Endothelial cell of umbilical vein (primary cell): ENCODE results near the gene OPRL1. TPM values are rescaled to one million over a fixed set of nuclear protein-coding genes. Genes with fewer than 3 reads are reported as not detected.

Source experiments
- BruUV-seq: library from RNA; stranded (reverse); fragments of 400-500 nt; replicated peaks from 2 replicates; lab custom pipeline; 2021; lab: Mats Ljungman, UMichigan
- CTCF ChIA-PET: fragments of 300-600, 350-600 bp; sonication (Branson Sonifier 250); formaldehyde crosslinking; loops from one replicate; lab custom pipeline; 2021; ENCODE audit warnings: antibody characterized with exemption, inconsistent platforms; lab: Charles Lee
- POLR2A ChIA-PET: fragments of 300-600, 350-600 bp; sonication (Branson Sonifier 250); formaldehyde crosslinking; loops from one replicate; lab custom pipeline; 2021; ENCODE audit warnings: antibody characterized with exemption, inconsistent platforms; lab: Charles Lee
- DNase-seq: peaks from one replicate; pipeline ENCODE4 v3.0.0-alpha.2; 2011; ENCODE audit warnings: low read depth, low spot score
- FAIRE-seq: peaks from 2 replicates; lab custom pipeline; 2011; peaks lifted over from hg19 to GRCh38; lab: Jason Lieb, UNC
- H2AFZ ChIP-seq: 2 replicates; pipeline ENCODE4 v1.6.0; 2012; ENCODE audit warnings: low read depth, low read length, control low read depth, inconsistent platforms
- H3K27ac ChIP-seq: 2 replicates; pipeline ENCODE4 v1.5.1; 2011; ENCODE audit warnings: low read depth, mild to moderate bottlenecking, control low read depth, low read length, moderate library complexity; ENCODE audit not compliant: insufficient read depth
- H3K27me3 ChIP-seq, 2 experiments: 2 replicates each; pipeline versions ENCODE4 v1.6.0 to v1.6.1; 2011; ENCODE audit warnings: low read length in 2 of 2, mixed read lengths in 1 of 2; ENCODE audit not compliant: control insufficient read depth in 2 of 2, insufficient read depth in 2 of 2
- H3K36me3 ChIP-seq, 2 experiments: 2 replicates in 1 of 2; 3 replicates in 1 of 2; pipeline ENCODE4 v1.5.1; 2011; ENCODE audit warnings: low read length in 2 of 2, mild to moderate bottlenecking in 1 of 2, moderate library complexity in 1 of 2; ENCODE audit not compliant: control insufficient read depth in 2 of 2, insufficient read depth in 2 of 2; ENCODE audit errors: extremely low read depth in 1 of 2
- H3K4me1 ChIP-seq: 3 replicates; pipeline ENCODE4 v1.5.1; 2011; ENCODE audit warnings: mild to moderate bottlenecking, low read length; ENCODE audit not compliant: control insufficient read depth, insufficient read depth; ENCODE audit errors: extremely low read depth
- H3K4me2 ChIP-seq: 2 replicates; pipeline ENCODE4 v1.6.1; 2011; ENCODE audit warnings: low read length, control low read depth, mixed read lengths; ENCODE audit not compliant: insufficient read depth
- H3K4me3 ChIP-seq, 3 experiments: fragments of 200-600 bp in 1 of 3; sonication (generic), shearing (Covaris generic) in 1 of 3; replicated peaks in 1 of 3; 2 replicates each; pipeline ENCODE4 v1.5.1; 2011 to 2016; ENCODE audit warnings: control low read depth in 3 of 3, low read length in 3 of 3, mild to moderate bottlenecking in 2 of 3, inconsistent platforms in 1 of 3, low read depth in 1 of 3, moderate library complexity in 1 of 3; ENCODE audit not compliant: insufficient read depth in 1 of 3
- H3K79me2 ChIP-seq: 2 replicates; pipeline ENCODE4 v1.6.0; 2012; ENCODE audit warnings: low read length, inconsistent platforms; ENCODE audit not compliant: control insufficient read depth, insufficient read depth
- H3K9ac ChIP-seq: replicated peaks from 2 replicates; pipeline ENCODE3; 2011; ENCODE audit warnings: low read length, control low read depth; ENCODE audit not compliant: insufficient read depth; ENCODE audit errors: extremely low read depth
- H3K9me1 ChIP-seq: replicated peaks from 3 replicates; pipeline ENCODE4 v1.6.0; 2011; ENCODE audit warnings: mild to moderate bottlenecking, low read length; ENCODE audit not compliant: control insufficient read depth, insufficient read depth; ENCODE audit errors: extremely low read depth
- H3K9me3 ChIP-seq: replicated peaks from 2 replicates; pipeline ENCODE4 v1.5.1; 2012; ENCODE audit warnings: low read length, inconsistent platforms; ENCODE audit not compliant: control insufficient read depth, insufficient read depth
- H4K20me1 ChIP-seq: replicated peaks from 2 replicates; pipeline ENCODE3; 2011; ENCODE audit warnings: mild to moderate bottlenecking, low read length; ENCODE audit not compliant: control insufficient read depth, insufficient read depth; ENCODE audit errors: extremely low read depth
- CTCF ChIP-seq, 2 donors: IDR thresholded peaks; 1 replicate in 1 of 2; 2 replicates in 1 of 2; pipeline ENCODE4 v1.5.1; 2011; ENCODE audit warnings: low read length in 2 of 2, mild to moderate bottlenecking in 2 of 2, moderate library complexity in 2 of 2, control low read depth in 1 of 2, inconsistent platforms in 1 of 2, low read depth in 1 of 2; ENCODE audit not compliant: insufficient read depth in 1 of 2; ENCODE audit errors: extremely low read depth in 1 of 2
- EZH2 ChIP-seq: IDR thresholded peaks from 2 replicates; pipeline ENCODE4 v1.6.1; 2012; ENCODE audit warnings: borderline replicate concordance, low read depth, mild to moderate bottlenecking, moderate library complexity, low read length, inconsistent platforms; ENCODE audit not compliant: severe bottlenecking
- FOS ChIP-seq: IDR thresholded peaks from 2 replicates; pipeline ENCODE4 v1.6.1; 2011; ENCODE audit warnings: mild to moderate bottlenecking, low read length, moderate library complexity, borderline replicate concordance; ENCODE audit not compliant: insufficient read depth
- GATA2 ChIP-seq: IDR thresholded peaks from 2 replicates; pipeline ENCODE4 v1.7.0; 2011; ENCODE audit warnings: low read depth, mild to moderate bottlenecking, moderate library complexity, mixed read lengths, low read length; ENCODE audit not compliant: insufficient read length, insufficient read depth
- JUN ChIP-seq: IDR thresholded peaks from 2 replicates; pipeline ENCODE4 v1.6.1; 2011; ENCODE audit warnings: borderline replicate concordance, low read depth; ENCODE audit not compliant: insufficient read length, insufficient read depth
- MYC ChIP-seq: IDR thresholded peaks from one replicate; pipeline ENCODE4 v1.6.1; 2011; ENCODE audit warnings: mild to moderate bottlenecking, low read depth, low read length
- POLR2A ChIP-seq: IDR thresholded peaks from 2 replicates; pipeline ENCODE4 v1.6.1; 2012; ENCODE audit warnings: low read depth, mild to moderate bottlenecking, control low read depth, low read length
- POLR2AphosphoS5 ChIP-seq: IDR thresholded peaks from 2 replicates; pipeline ENCODE4 v1.6.1; 2012; ENCODE audit warnings: low read depth, mild to moderate bottlenecking, control low read depth, low read length, moderate library complexity; ENCODE audit not compliant: insufficient read depth
- dilution Hi-C: fragments of 300-500 bp; cut with MboI; formaldehyde crosslinking; loops from one replicate; pipeline ENCODE4 v1.15.0; 2019; ENCODE audit warnings: low sequenced_read_pairs; ENCODE audit not compliant: extremely low pct_ligation_motif_present
- intact Hi-C: fragments of 100-400 bp; cut with micrococcal nuclease; formaldehyde crosslinking; loops from one replicate; pipeline ENCODE4 v1.10.0; 2022
- polyA plus RNA-seq, 4 experiments: library from polyadenylated mRNA; depleted of rRNA in 3 of 4; stranded (reverse) in 3 of 4; unstranded in 1 of 4; fragments of >200 nt; gene quantifications; 2 replicates each; pipeline versions ENCODE4 v1.2.1 to v1.2.3, GENCODE V29; 2011 to 2012; ENCODE audit warnings: missing spikeins in 1 of 4
- total RNA-seq: library from RNA; stranded (reverse); gene quantifications from 2 replicates; pipeline ENCODE4 v1.2.3, GENCODE V29; 2021

OPRL1 gene
- total and polyA plus RNA-seq, 2 donors (not counting 3 experiments of a cell fraction or from before 2014, with no cell fraction given), result 1.9 to 2.0 TPM

GRCh38 chr20:64042054-64042781, 37.7 kb upstream of the OPRL1 start:
- Histone ChIP-seq H3K27ac (peak overlapping the region; percentile 67), H4K20me1 (no peaks in the 10 kb centered on the region), H3K4me1 (peaks cover 67% of the 10 kb centered on the region), H3K79me2 (peaks cover 5% of the 10 kb centered on the region), H3K9ac (peak overlapping the region; percentile 42), H3K4me2 (peak overlapping the region; percentile 12), H2AFZ (peak overlapping the region; percentile 43), H3K9me3 (no peaks in the 10 kb centered on the region), H3K4me3 (peak overlapping the region in 2 of 3 experiments; percentile 0 to 19), H3K9me1 (no peaks in the 10 kb centered on the region), H3K27me3 (no peaks in the 10 kb centered on the region), H3K36me3 (peaks cover 0 to 4% of the 10 kb centered on the region in 2 experiments)
- ChIA-PET POLR2A (interaction anchor here (1.6 kb wide), 1 partner anchor 8 kb away, joined by 4 read pairs; no protein-coding TSS in a partner anchor), CTCF (interaction anchor here (1.0 to 7.5 kb wide), 2 partner anchors 13 to 61 kb away, joined by 3 to 412 read pairs; partner anchors contain the start of genes PRPF6, SOX18 and TCEA2)
- intact Hi-C loops, result no loop called here
- TF ChIP-seq GATA2 (peak; percentile 64), JUN (no peak), POLR2AphosphoS5 (peak; percentile 51), CTCF (IDR thresholded peaks at IDR 0.05; ENCODE audit: extremely low read depth in 1 of 2, insufficient read depth in 1 of 2, low read depth in 1 of 2, low read length in 2 of 2) (no peak), POLR2A (peak; percentile 21), MYC (no peak), EZH2 (no peak), FOS (peak; percentile 34)
- FAIRE-seq (peak; percentile 12), DNase-seq (peak; percentile 73)
- dilution Hi-C loops, result no loop called here
- BruUV-seq, result no TSS peak
